Heart right ventricle (tissue), 16 donors: Measurements from ENCODE around the gene SREBF2. TPM values are rescaled to one million over a fixed set of nuclear protein-coding genes. Genes with fewer than 3 reads are reported as not detected.
A peak's percentile ranks its signal among the peaks of the same experiment; 100 is the strongest.
"Not testable (repeated sequence)": the region's sequence is repeated elsewhere in the genome, so short reads cannot be mapped to it uniquely, and the experiment has no call there.

ENCODE experiments used
- ATAC-seq, 8 donors: fragments of 200-7000 bp; cut with Tn5 transposase; one replicate each; pipeline ENCODE4 v1.9.1; 2020; ENCODE audit warnings: mild to moderate bottlenecking in 8 of 8, moderate library complexity in 8 of 8, moderate number of reproducible peaks in 1 of 8
- DNase-seq, 2 donors: peaks; one replicate each; pipeline ENCODE4 v3.0.0-alpha.2; 2020
- H3K27ac ChIP-seq, 10 donors: fragments of 200-600 bp; sonication (generic) in 2 of 10; one replicate each; pipeline versions ENCODE4 v1.5.0 to v1.8.0; 2020 to 2022; ENCODE audit warnings: mild to moderate bottlenecking in 3 of 10
- H3K27me3 ChIP-seq, 7 donors: fragments of 200-600 bp; one replicate each; pipeline ENCODE4 v1.8.0; 2021 to 2022; ENCODE audit warnings: mild to moderate bottlenecking in 2 of 7
- H3K36me3 ChIP-seq, 9 donors: fragments of 200-600 bp; sonication (generic) in 1 of 9; one replicate each; pipeline versions ENCODE4 v1.5.0 to v1.8.0; 2020 to 2022; ENCODE audit warnings: mild to moderate bottlenecking in 2 of 9
- H3K4me1 ChIP-seq, 9 donors: fragments of 200-600 bp; sonication (generic) in 1 of 9; one replicate each; pipeline versions ENCODE4 v1.5.0 to v1.8.0; 2020 to 2022; ENCODE audit warnings: mild to moderate bottlenecking in 4 of 9
- H3K4me3 ChIP-seq, 10 donors: fragments of 200-600 bp; sonication (generic) in 2 of 10; one replicate each; pipeline versions ENCODE4 v1.5.0 to v1.8.0; 2020 to 2022; ENCODE audit warnings: mild to moderate bottlenecking in 7 of 10, moderate library complexity in 2 of 10
- H3K9me3 ChIP-seq, 11 donors: fragments of 200-600 bp in 10 of 11; sonication (generic) in 2 of 11; one replicate each; pipeline versions ENCODE4 v1.5.0 to v1.8.0; 2013 to 2022; ENCODE audit warnings: mild to moderate bottlenecking in 2 of 11, control low read depth in 1 of 11, moderate library complexity in 1 of 11
- WGBS, 2 donors: extraction: QIAGEN DNeasy Blood & Tissue Kit; methylation state at CpG; one replicate each; pipeline ENCODE4 v1.1.7; 2013; ENCODE audit warnings: inconsistent platforms in 1 of 2; 5-methylcytosine and 5-hydroxymethylcytosine counted together
- intact Hi-C, 10 donors: fragments of 100-400 bp; cut with DNase I; formaldehyde crosslinking; loops; one replicate each; pipeline versions ENCODE4 v1.11.1 to v1.14.2; 2022
- polyA plus RNA-seq, 2 donors: library from polyadenylated mRNA; stranded (reverse); fragments of 200-250 nt; gene quantifications; one replicate each; pipeline ENCODE4 v1.2.3, GENCODE V29; 2013
- total RNA-seq, 10 donors: library from RNA; stranded (reverse); fragmentation: NEBNext Ultra II Directional in 3 of 10; extraction: Animal tissue kit (Norgen Biotek cat#: 25700) in 3 of 10; gene quantifications; one replicate each; pipeline versions ENCODE4 v1.2.1 to v1.2.4, GENCODE V29; 2021 to 2023
- TF ChIP-seq, protein P1 (sequence below), 9 donors: fragments of 200-600 bp; sonication (generic) in 2 of 9; IDR thresholded peaks; one replicate each; pipeline versions ENCODE4 v1.5.0 to v1.8.0; 2021 to 2022; ENCODE audit warnings: antibody characterized with exemption in 9 of 9, mild to moderate bottlenecking in 5 of 9, moderate library complexity in 1 of 9
- donor health status: Arrhythmogenic right ventricular cardiomyopathy.
- donor health status: ischemic (EF 13 %, LVEDD 7.1; RV severe dilation, severe dysfunction).
- donor health status: healthy with polysubstance abuse.
- donor health status: DM: no; HTN: yes; CAD: no.
- donor health status: DM: no; HTN: no; CAD: no.
- donor health status: ischemic (EF 25% LVEDD 6.9; RV normal size, moderate dysfunction).
- donor health status: ischemic (EF 25% LVEDD 5.7; RV mildly dilated, moderate dysfunction).
- donor health status: healthy.
- donor health status: DM: yes; HTN: yes; CAD: no.
- donor health status: Ischemic cardiomyopathy.
- donor health status: ischemic (EF 35%, LVEDD 5.7; RV mildly dilated, moderate dysfunction).
- donor health status: nonischemic (EF 11% LVEDD 7.7; RV severe dilation, severe dysfunction).
- donor health status: DM: yes; HTN: yes; CAD: no.
- donor health status: PGD.
- donor health status: ischemic (EF 29% LVEDD 5.4; RV normal size, mild dysfunction).
- donor health status: nonischemic (EF 23%, LVEDD 6.1; RV moderate dilation, normal function).

The SREBF2 gene
- total and polyA plus RNA-seq, 12 donors, result 37.5 to 94.3 (median 71.3) TPM

DNA sequence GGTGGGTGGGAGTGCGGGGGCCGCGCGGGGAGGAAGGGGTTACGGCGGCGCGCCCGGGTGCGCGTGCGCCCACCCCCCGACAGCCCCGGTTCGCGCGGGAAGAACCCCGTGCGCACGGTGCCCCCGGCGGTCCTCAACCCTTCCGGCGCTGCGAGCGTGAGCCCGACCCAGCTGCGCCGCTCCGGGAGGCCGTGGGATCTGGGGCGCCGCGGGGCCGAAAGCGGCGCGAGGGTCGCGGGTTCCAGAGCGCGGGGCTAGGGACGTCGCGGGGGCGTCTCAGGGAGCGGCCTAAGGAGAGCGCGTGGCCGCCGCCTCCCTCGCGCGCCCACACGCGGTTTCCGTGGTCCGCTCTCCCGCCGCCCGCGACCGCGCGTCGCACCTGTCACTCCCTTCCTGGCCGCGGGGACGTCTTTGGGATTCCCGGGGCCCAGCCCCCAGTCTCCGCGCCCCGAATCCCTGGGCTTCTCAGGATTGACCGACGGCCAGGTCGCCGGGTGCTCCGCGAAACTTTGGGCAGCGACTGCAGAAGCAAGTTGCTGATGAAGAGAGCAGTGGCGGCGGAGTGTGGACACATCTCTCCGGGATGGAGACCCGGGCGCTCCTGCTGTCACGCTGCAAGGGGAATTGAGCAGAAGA lies 582 bp downstream of the SREBF2 start:
- Histone ChIP-seq H3K9me3 (no peaks in the 10 kb centered on the region), H3K36me3 (peaks cover 0 to 21% (median 0%) of the 10 kb centered on the region in 9 donors), H3K4me3 (peak overlapping the region; percentile 68 to 96 (median 92)), H3K4me1 (peaks cover 3 to 42% (median 22%) of the 10 kb centered on the region in 9 donors), H3K27me3 (no peaks in the 10 kb centered on the region), H3K27ac (peak overlapping the region; percentile 82 to 98 (median 94))
- peak in 6 of 8 donors; percentile 17 to 38 (median 24) for ATAC-seq
- 1% methylated on average over 77 of the region's 86 CpGs for WGBS, 2 donors
- TF ChIP-seq, protein P1, sequence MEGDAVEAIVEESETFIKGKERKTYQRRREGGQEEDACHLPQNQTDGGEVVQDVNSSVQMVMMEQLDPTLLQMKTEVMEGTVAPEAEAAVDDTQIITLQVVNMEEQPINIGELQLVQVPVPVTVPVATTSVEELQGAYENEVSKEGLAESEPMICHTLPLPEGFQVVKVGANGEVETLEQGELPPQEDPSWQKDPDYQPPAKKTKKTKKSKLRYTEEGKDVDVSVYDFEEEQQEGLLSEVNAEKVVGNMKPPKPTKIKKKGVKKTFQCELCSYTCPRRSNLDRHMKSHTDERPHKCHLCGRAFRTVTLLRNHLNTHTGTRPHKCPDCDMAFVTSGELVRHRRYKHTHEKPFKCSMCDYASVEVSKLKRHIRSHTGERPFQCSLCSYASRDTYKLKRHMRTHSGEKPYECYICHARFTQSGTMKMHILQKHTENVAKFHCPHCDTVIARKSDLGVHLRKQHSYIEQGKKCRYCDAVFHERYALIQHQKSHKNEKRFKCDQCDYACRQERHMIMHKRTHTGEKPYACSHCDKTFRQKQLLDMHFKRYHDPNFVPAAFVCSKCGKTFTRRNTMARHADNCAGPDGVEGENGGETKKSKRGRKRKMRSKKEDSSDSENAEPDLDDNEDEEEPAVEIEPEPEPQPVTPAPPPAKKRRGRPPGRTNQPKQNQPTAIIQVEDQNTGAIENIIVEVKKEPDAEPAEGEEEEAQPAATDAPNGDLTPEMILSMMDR (IDR thresholded peaks at IDR 0.05), result no peak
- intact Hi-C loops, result loop anchor here in 3 of 10 donors (10.0 kb wide), 2 partner anchors 139 to 241 kb away; partner anchors contain the start of genes NAGA (in 2 of the 3), PHETA2 (in 2 of the 3), SMDT1 (in 2 of the 3) and MEI1 (in 1 of the 3)
- DNase-seq, result peak; percentile 24 to 44

GRCh38 chr22:41834005-41834944 lies 1.4 kb downstream of the SREBF2 start:
- H3K27me3 ChIP-seq, result no peaks in the 10 kb centered on the region
- TF ChIP-seq, protein P1 (IDR thresholded peaks at IDR 0.05), result no peak
- no peak for ATAC-seq
- no peak for DNase-seq
- intact Hi-C loops, result loop anchor here in 3 of 10 donors (10.0 kb wide), 2 partner anchors 139 to 241 kb away; partner anchors contain the start of genes NAGA (in 2 of the 3), PHETA2 (in 2 of the 3), SMDT1 (in 2 of the 3) and MEI1 (in 1 of the 3)
- H3K4me3 ChIP-seq, result peak overlapping the region; percentile 68 to 96 (median 92)
- H3K36me3 ChIP-seq, result peaks cover 0 to 25% (median 0%) of the 10 kb centered on the region in 9 donors
- H3K27ac ChIP-seq, result peak overlapping the region; percentile 82 to 98 (median 94)
- no peaks in the 10 kb centered on the region for H3K9me3 ChIP-seq
- WGBS, 2 donors, result 11 to 15% methylated on average over 14 of the region's 14 CpGs
- H3K4me1 ChIP-seq, result peaks cover 3 to 50% (median 24%) of the 10 kb centered on the region in 9 donors

DNA sequence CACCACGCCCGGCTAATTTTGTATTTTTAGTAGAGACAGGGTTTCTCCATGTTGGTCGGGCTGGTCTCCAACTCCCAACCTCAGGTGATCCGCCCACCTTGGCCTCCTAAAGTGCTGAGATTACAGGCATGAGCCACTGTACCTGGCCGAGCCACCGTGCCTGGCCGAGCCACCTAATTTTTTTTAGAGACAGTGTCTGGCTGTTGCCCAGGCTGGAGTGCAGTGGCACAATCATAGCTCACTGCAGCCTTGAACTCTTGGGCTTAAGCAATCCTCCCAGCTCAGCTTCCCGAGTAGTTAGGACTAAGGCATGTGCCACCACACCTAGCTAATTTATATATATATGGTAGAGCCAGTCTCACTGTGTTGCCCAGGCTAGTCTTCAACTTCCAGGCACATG lies 2.6 kb downstream of the SREBF2 start:
- intact Hi-C loops, result loop anchor here in 3 of 10 donors (10.0 kb wide), 2 partner anchors 141 to 239 kb away; partner anchors contain the start of genes NAGA (in 2 of the 3), PHETA2 (in 2 of the 3), SMDT1 (in 2 of the 3) and MEI1 (in 1 of the 3)
- DNase-seq, ATAC-seq, H3K9me3 ChIP-seq, H3K4me3 ChIP-seq, H3K27ac ChIP-seq, H3K27me3 ChIP-seq: not testable (repeated sequence)
- 68 to 81% methylated on average over 6 to 7 of the region's 8 CpGs for WGBS, 2 donors
- H3K36me3 ChIP-seq, result peaks cover 0 to 25% (median 0%) of the 10 kb centered on the region in 9 donors
- peaks cover 3 to 61% (median 24%) of the 10 kb centered on the region in 9 donors for H3K4me1 ChIP-seq

DNA sequence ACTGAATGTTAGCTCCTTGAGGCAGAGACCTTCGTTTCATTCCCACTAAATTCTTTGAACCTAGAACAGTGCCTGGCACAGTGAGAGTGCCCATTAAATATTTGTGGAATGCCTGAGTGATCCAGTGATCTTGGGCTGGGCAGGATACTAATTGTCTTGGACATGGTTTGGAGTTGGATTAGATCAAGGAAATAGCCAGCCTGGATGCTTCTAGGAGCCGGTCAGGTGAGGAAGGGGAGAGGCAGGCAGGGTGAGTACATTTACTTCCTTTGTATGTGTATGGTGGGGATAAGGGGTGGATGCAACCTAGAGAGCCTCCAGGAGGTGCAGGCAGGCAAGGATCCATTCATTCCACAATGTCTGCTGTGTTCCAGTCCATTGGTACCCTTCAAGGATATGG lies 3.6 kb downstream of the SREBF2 start:
- peaks cover 3 to 66% (median 30%) of the 10 kb centered on the region in 9 donors for H3K4me1 ChIP-seq

More for the DNA sequence above, 3.6 kb downstream of the SREBF2 start:
- ATAC-seq (no peak), DNase-seq (no peak)
- H3K36me3 ChIP-seq, result peaks cover 0 to 33% (median 0%) of the 10 kb centered on the region in 9 donors
- intact Hi-C loops, result loop anchor here in 3 of 10 donors (10.0 kb wide), 2 partner anchors 142 to 238 kb away; partner anchors contain the start of genes NAGA (in 2 of the 3), PHETA2 (in 2 of the 3), SMDT1 (in 2 of the 3) and MEI1 (in 1 of the 3)
- H3K9me3 ChIP-seq, result no peaks in the 10 kb centered on the region
- 79 to 95% methylated on average over 2 of the region's 2 CpGs for WGBS, 2 donors
- no peak overlapping the region for H3K27ac ChIP-seq
- H3K27me3 ChIP-seq, result no peaks in the 10 kb centered on the region
- H3K4me3 ChIP-seq, result no peak overlapping the region
- TF ChIP-seq, protein P1 (IDR thresholded peaks at IDR 0.05), result no peak
